ENCODE measurements around the gene DCP1A.
"Not testable (repeated sequence)": the region's sequence is repeated elsewhere in the genome, so short reads cannot be mapped to it uniquely, and the experiment has no call there.

The DCP1A gene

DNA sequence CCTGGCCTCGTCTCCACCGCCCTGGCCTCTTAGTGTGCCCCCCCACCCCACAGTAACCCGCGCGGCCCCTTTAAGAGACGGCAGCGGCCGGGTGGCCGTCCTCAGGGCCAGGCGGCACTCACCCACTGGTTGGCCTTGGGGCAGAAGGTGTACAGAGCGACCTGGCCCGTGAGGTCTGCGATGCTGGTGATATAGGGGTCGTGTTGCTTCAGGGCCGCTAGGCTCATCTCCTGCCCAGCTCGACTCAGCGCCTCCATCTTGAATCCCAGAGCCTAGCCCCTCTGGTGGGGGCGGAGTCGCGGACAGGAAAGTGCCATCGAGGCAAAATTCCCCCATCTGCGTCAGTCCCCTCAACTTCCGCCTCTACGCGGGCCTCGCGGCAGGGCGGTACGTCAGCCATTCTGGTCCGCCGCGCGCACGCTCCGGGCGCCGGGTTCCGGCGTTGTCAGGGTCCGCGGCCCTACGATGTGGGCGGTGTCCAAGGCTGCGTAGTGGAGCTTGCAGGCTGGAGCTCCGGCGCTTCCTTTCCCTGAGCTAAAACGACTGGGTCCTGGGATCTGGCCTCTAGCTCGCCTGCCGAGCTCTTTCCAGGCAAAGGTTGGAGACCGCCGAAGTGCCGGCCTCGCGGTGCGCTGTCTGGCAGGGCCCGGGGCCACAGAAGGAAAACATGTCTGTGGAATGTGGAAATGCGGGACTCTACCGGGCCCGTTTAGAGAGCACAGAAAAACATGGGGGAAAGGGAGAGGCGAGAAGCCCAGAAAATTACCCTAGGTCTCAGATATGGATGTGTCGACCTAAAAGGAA lies at the start of gene DCP1A:
Gene DCP1A (minus strand): TSS at position 283 of the 804 bp plus-strand sequence. CDS start 26 bp downstream, at position 257.
- peak; percentile 98 for DNase-seq

DNA sequence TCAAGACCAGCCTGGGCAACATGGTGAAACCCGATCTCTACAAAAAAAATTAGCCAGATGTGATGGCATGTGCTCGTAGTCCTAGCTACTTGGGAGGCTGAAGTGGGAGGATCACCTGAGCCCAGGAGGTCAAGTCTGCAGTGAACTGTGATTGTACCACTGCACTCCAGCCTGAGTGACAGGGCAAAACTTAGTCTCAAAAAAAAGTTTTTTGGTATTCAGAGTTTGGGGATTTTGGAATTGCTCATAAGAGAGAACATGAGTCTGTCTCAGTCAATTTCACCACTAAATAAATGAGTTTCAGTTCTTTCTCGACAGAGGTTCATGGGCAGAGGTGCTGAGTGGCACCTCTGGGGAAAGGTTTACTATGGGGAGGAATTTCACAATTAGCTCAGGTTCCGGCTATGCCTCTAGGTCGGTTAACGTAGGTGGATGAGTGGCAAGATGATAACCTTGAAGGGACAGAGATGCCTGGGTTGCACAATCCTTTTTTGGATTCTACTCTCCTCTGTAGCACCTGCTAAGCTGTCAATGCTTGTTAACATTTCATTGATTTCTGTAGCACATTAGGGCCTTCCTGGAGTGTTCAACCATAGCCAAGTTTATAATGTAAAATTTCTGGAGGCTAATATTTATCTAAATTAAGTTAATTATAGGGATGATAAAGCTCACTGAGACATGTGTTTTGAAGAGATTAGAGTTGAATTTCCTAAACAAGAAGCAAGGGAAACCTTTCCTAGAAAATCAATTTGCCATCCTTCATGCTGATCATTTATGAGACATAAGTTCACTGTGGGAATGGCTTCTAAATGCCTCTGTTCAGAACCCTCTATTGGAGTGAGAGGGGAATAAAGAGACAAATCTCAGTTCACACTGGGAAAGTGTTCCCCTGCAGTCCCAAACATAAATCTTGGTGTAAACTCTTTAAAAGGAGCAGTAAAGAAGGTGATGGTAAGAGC lies 37.4 kb upstream of the DCP1A start:
- no peak for DNase-seq

- DNase-seq: no peak
Measured at GRCh38 chr3:53382106-53382505, 34.8 kb upstream of the DCP1A start.

GRCh38 chr3:53380306-53380705 lies 33.0 kb upstream of the DCP1A start:
- DNase-seq: no peak

DNA sequence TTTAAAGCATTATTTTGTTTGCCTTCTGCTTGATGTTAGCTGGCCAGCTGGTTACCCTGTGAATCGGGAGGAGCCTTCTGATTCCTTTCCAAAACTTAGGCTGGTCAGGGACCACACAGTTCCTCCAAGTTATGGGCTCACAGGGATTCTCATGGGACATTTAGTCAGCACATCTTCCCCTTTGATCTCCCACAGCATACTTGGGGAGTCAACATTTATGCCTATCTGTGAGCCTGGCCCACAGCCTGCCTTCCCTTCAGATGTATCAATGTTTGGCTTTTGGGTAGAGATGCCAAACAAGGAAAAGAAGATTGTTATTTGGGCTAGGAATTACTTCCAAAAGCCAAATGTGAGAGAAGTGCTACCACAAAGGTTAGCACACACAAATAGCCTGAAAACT lies 32.6 kb upstream of the DCP1A start:
- DNase-seq: no peak

GRCh38 chr3:53377794-53378193 lies 30.5 kb upstream of the DCP1A start:
- DNase-seq: no peak

DNA sequence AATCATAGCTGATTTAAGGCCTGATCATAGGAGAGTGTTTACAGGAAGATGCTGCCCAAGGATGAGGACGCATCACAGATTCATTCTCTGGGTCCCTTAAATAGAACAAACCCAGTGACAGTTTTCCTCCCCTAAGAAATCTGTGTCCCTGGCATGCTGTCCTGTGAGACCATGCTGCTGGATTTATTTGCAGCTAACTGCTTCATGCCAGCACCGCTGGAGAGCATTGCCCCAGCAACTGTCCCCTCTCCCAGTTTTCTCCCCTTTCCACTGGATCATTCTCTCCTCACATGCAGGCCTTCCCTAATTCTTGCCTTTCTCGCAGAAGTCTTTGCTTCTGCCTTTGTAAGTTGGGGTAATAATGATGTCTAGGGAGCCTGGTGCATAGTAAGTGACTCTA lies 29.3 kb upstream of the DCP1A start:
- no peak for DNase-seq

DNA sequence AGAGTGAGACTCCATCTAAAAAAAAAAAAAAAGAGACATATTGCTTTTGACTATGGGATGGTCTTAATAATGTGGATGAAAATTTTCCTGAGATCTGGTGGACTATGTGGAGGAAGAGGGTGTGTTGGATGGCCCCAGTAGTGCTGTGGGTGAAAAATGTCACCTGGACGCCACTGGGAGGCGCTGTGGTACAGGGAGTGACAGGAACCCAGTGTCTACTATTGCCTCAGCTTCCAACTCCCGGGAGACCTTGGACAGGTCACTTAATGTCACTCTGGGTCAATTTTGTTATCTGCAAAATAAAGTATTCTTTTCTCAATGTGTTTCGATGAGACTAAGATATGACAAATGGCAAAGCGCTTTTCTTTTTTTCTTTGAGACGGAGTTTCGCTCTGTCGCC lies 27.7 kb upstream of the DCP1A start:
- DNase-seq: peak; percentile 60

GRCh38 chr3:53370719-53371118 lies 23.4 kb upstream of the DCP1A start:
- DNase-seq: not testable (repeated sequence)

DNA sequence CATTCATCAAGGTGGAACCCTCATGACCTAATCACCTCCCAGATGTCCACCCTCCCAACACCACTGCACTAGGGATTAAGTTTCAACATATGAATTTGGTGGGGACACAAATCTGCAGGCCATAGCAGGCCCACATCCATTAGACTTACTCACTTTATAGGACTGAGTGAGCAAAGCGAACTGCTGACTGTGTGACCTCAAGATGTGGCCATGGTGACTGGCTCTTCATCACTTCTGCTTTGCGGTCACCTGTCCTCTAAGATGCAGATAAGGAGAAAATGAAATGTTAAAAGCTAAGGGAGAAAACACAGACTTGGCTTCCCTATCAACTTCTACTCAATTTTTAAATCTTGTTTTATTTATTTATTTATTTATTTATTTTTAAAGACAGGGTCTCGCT lies 14.5 kb upstream of the DCP1A start:
- DNase-seq: no peak

DNA sequence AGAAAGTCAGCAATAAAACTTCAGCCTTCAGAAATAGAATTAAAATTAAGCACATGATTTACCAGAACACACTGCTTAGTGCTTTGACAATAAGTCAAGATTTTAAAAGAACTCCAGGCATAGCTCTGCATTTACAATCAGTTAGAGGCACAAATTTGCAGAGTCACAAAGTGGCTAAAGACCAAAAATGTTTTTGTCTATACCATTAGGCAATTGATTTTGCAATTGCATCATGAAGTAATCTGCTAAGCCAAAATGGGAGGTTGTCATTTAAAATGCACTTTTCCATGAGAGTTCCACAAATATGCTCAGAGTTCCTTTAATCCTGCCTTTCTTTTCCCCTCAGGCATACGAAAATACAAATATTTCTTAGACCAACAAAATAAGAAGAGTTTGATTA lies 10.1 kb upstream of the DCP1A start:
- no peak for DNase-seq

DNA sequence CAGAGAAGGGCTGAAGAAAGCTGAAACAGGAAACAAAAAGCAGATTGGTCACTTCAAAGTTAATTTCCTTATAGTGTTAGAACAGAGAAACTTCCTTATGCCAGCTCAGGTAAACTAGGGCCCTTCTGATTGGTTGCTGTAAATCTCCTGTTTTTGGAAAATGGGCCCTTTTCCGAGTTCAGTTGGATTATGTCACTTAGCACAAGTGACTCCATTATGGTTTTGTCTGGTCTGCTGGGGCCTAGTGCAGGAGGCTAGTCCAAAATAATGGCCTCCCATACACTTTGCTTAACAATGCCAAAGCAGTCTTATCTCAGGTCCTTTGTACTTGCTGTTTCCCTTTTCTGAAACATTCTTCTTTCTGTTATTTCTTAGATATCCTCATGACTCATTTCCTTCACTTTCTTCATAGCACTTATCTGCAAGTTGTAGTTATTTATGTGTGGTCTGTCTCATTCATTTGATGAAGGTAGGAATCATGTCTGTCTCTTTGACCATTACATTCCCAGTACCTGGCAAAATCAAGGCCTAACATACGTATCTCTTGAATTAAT lies 7.7 kb upstream of the DCP1A start:
- no peak for DNase-seq

GRCh38 chr3:53353202-53353601 lies 5.9 kb upstream of the DCP1A start:
- no peak for DNase-seq

- no peak for DNase-seq
Measured at GRCh38 chr3:53350652-53351051, 3.3 kb upstream of the DCP1A start.

DNA sequence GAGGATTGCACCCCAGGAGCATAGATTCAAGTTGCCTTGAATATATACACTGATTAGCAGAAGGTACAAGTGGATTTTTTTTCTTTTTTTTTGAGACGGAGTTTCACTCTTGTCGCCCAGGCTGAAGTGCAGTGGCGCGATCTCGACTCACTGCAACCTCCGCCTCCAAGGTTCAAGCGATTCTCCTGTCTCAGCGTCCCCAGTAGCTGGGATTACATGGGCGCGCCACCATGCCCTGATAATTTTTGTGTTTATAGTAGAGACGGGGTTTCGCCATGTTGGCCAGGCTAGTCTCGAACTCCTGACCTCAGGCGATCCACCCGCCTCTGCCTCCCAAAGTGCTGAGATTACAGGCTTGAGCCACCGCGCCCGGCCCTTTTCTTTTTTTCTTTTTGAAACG lies 775 bp upstream of the DCP1A start:
- not testable (repeated sequence) for DNase-seq

GRCh38 chr3:53346922-53347260 lies 452 bp downstream of the DCP1A start:
- DNase-seq: no peak

DNA sequence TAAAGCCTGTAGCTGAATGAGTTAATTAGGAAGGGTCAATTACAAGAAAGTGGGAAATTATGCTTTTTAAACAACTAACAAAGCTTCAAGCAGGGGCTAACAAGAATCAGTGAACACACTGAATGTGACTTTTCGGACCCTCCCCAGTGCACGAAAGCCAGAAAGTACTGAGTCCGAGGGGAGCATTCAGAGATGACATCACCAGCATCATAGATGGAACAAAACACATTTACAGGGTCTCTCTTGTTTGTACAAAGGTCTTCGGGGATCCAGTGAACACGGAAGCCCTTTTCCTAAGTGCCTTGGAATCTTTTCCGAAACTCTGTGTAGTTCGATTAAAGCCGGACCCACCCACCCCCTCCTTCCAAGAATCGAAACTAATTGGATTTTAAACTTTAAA lies 829 bp downstream of the DCP1A start:
- no peak for DNase-seq

GRCh38 chr3:53342353-53342752 lies 5.0 kb downstream of the DCP1A start:
- DNase-seq: no peak

- DNase-seq: no peak
Measured at GRCh38 chr3:53337167-53337940, 10.0 kb downstream of the DCP1A start.

GRCh38 chr3:53334742-53335141 lies 12.6 kb downstream of the DCP1A start:
- no peak for DNase-seq

GRCh38 chr3:53331871-53332270 lies 15.5 kb downstream of the DCP1A start:
- no peak for DNase-seq

- DNase-seq: no peak
Measured at GRCh38 chr3:53329897-53330296, 17.4 kb downstream of the DCP1A start.

DNA sequence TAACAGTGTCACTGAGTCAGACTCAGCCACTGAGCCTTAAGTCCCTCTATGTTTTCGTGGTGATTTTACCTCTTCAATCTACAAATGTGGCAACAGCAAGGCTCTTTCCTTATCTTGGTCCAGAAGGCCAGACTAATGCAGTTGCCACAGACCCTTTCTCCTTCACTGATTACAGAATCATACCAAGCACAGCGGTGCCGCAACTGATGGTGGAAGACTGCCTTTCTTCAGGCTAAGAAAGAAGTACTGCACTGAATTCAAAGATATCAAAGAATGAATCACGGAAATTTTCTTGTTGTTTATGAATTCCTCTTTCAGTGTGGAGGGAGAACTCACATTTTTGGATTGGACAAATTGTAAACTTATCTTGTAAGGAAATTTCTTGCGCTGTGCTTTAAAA lies 18.6 kb downstream of the DCP1A start:
- DNase-seq: no peak

Measured in left hindlimb (tissue), 1 donor.